ENCODE measurements around the gene CCDC13. TPM values are rescaled to one million over a fixed set of nuclear protein-coding genes. Genes with fewer than 3 reads are reported as not detected.

The CCDC13 gene
- total RNA-seq, 1 donor from 2014 or later: not detected

DNA sequence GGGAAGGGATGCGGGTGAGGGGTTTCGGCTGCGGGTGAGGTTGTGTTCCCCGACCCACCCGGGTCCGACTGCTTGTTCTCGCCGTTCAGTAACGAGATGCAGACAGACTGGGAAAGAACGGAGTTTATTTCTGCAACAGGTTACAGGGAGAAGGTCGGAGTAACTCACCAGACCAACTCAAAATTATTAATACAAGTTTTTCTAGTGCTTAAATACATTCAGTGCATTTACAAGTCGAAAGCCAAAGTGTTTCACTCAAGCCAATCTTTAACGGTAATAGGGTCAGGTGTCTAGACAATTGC lies 31.7 kb upstream of the CCDC13 start:
- Mint-ChIP-seq H3K27me3 (ENCODE audit: low read depth) (peaks cover 34% of the 10 kb centered on the region), H3K4me1 (ENCODE audit: low read depth) (peaks cover 36% of the 10 kb centered on the region), H3K27ac (no peak overlapping the region), H3K9me3 (no peaks in the 10 kb centered on the region), H3K36me3 (ENCODE audit: low read depth) (peaks cover 18% of the 10 kb centered on the region), H3K4me3 (ENCODE audit: low read depth) (peak overlapping the region; percentile 96)
- DNase-seq (ENCODE audit: low spot score): no peak
- intact Hi-C loops (cut with micrococcal nuclease): loop anchor here (1.0 to 5.0 kb wide), 2 partner anchors 31 to 483 kb away; partner anchors contain the start of genes CCDC13 and SNRK

DNA sequence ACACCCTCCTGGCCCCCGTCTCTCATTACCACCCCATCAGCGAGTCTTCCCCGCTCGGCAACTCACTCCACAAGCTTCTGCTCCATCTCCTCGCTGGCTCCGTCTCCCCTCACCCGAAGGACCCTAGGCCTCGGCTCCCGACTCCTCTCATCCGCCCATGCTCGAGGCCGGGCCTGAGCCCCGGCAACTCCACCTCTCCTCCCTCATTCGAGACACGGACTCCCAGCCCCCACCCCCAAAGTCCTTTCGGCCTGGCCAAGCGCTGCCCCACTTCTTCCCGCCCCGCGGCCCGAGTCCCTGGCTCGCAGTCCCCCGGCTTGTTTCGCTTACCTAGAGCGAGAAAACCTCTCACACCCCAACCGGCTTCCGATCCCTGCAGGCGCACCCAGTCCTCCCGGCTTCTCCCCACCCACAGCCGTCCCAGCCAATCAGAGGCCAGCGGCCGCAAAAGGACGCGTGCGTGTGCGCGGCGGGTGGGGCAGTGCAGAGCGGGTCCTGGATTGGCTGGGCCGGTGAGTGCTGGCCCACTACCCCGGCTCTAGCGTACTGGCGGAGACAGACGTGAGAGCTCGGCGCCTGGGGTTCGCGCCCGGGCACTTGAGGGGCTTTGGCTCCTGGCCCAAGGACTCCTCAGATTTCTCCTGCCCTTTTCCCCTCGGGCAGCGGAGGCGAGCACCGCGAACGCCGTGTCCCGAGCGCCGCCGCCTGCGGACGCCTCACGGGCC lies 31.2 kb upstream of the CCDC13 start, which contains the start of gene HIGD1A:
Gene HIGD1A (minus strand): TSS at position 385 of the 725 bp plus-strand sequence. CDS start 10,237 bp downstream, outside the sequence.
- Mint-ChIP-seq H3K27ac (peak within 1 kb of the TSS; percentile 87), H3K9me3 (no peaks in the 10 kb centered on the region), H3K27me3 (ENCODE audit: low read depth) (peaks cover 31% of the 10 kb centered on the region), H3K4me3 (ENCODE audit: low read depth) (peak within 1 kb of the TSS; percentile 96), H3K36me3 (ENCODE audit: low read depth) (peaks cover 24% of the 10 kb centered on the region), H3K4me1 (ENCODE audit: low read depth) (peaks cover 36% of the 10 kb centered on the region)
- intact Hi-C loops (cut with micrococcal nuclease): loop anchor here (1.0 to 5.0 kb wide), 2 partner anchors 31 to 483 kb away; partner anchors contain the start of genes CCDC13 and SNRK
- DNase-seq (ENCODE audit: low spot score): peak; percentile 92

DNA sequence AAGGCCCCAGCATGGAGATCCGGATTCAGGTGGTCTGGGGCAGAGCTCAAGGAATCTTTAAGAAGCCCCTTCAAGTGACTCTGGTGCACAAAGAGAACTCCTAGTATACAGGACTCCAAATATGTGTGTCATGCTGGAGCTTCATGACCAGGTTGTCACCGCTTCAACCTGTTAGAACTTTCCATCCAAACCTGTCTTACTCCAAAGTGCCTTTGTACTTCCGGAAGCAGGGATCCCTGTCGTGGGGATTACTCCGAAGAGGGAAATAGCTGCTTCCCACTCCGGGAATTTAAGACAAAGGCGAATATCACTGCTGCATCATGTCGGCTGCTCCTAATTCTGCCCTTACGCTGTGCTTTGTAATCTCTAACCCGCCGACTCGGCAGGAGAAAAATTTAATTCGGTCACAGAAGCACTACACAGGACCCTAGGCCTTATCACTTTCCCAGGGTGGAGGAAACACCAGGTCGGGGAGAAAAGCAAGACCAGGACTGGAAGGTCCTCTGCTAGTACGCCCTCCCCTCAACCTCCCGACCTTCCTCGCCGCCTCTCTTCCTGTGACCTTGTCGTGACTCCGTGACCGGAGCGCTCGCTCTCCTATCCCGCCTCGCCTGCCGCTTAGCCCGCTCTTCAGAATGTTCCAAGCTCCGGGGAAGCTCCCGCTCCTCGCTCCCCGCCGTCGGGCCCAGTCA lies 30.5 kb upstream of the CCDC13 start:
- H3K4me3 Mint-ChIP-seq (ENCODE audit: low read depth): peak overlapping the region; percentile 96
- peak overlapping the region; percentile 87 for H3K27ac Mint-ChIP-seq
- no peaks in the 10 kb centered on the region for H3K9me3 Mint-ChIP-seq
- peaks cover 36% of the 10 kb centered on the region for H3K4me1 Mint-ChIP-seq (ENCODE audit: low read depth)
- H3K27me3 Mint-ChIP-seq (ENCODE audit: low read depth): peaks cover 27% of the 10 kb centered on the region
- H3K36me3 Mint-ChIP-seq (ENCODE audit: low read depth): peaks cover 24% of the 10 kb centered on the region
- no peak for DNase-seq (ENCODE audit: low spot score)
- intact Hi-C loops (cut with micrococcal nuclease): loop anchor here (1.0 to 5.0 kb wide), 2 partner anchors 30 to 484 kb away; partner anchors contain the start of genes CCDC13 and SNRK

DNA sequence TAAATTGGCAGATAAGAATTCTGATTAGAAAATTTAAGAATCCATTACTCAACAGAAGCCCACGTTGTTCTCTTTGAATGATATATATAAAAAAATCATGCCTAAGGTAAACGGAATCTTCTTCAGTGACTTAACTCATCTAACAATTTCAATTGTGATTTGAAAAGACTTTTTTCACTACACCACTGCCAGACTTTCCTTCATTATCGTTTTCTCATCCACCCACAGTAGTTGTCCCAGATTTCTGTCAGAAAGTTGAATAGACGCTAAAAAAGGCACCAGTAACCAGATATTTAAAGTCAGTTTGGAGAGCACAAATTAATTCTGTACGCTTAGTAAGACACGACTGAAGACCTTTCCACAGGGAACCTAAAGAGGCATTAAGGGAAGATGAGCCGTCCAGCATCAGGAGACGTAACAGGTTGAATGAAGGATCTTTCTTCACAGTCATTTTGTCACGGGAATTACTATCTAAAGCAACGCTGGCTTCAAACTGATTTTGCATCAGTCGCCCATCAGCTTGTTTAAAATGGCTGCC lies 29.9 kb upstream of the CCDC13 start:
- no peak overlapping the region for H3K27ac Mint-ChIP-seq
- DNase-seq (ENCODE audit: low spot score): no peak
- peaks cover 25% of the 10 kb centered on the region for H3K27me3 Mint-ChIP-seq (ENCODE audit: low read depth)
- intact Hi-C loops (cut with micrococcal nuclease): loop anchor here (5.0 kb wide), 1 partner anchor 484 kb away; the partner anchor contains the start of gene SNRK
- H3K4me1 Mint-ChIP-seq (ENCODE audit: low read depth): peaks cover 36% of the 10 kb centered on the region
- H3K4me3 Mint-ChIP-seq (ENCODE audit: low read depth): peak overlapping the region; percentile 96
- no peaks in the 10 kb centered on the region for H3K9me3 Mint-ChIP-seq
- H3K36me3 Mint-ChIP-seq (ENCODE audit: low read depth): peaks cover 24% of the 10 kb centered on the region

DNA sequence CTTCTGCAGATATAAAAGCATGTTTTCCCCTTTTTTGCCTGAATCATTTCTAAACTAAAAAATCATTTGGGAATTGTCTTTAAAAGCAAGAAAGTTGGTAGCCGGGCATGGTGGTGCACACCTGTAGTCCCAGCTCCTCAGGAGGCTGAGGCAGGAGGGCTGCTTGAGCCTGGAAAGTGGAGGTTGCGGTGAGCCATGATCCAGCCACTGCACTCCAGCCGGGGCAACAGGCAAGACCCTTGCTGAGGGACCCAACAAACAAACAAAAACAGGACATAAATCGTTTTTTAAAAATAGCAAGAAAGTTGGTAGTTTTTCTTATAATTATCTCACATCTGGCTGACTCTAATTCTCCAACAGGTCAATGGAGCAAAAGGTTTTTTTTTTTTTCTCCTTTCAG lies 28.7 kb upstream of the CCDC13 start:
- no peak overlapping the region for H3K27ac Mint-ChIP-seq
- peaks cover 24% of the 10 kb centered on the region for H3K36me3 Mint-ChIP-seq (ENCODE audit: low read depth)
- H3K4me3 Mint-ChIP-seq (ENCODE audit: low read depth): no peak overlapping the region
- intact Hi-C loops (cut with micrococcal nuclease): loop anchor here (5.0 kb wide), 1 partner anchor 486 kb away; the partner anchor contains the start of gene SNRK
- peaks cover 15% of the 10 kb centered on the region for H3K27me3 Mint-ChIP-seq (ENCODE audit: low read depth)
- H3K4me1 Mint-ChIP-seq (ENCODE audit: low read depth): peaks cover 36% of the 10 kb centered on the region
- no peaks in the 10 kb centered on the region for H3K9me3 Mint-ChIP-seq
- no peak for DNase-seq (ENCODE audit: low spot score)

DNA sequence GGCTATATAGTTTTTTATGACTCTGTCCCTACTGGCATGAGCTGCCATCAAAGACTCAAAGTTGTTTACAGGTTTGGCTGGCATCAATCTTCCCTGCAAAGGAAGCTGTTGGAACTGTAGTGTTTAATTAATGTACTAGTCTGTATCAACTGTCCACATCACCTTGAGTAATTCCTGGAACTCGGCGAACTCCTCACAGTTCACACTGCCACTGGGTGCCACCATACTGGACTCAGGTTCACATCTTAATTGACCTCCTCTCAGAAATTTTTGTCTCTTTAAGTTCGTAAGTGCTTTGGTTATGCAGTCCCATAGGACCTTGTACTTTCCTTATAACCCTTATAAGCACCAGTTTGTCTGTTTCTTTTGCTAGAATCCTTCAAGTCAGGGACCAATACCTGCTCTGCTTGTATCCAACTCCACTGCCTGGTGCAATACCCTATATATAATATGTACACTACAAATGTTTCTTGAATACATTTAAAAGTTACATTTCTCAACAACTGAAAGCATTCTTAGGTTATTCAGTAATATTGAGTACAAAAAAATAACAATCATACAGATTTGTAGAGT lies 28.1 kb upstream of the CCDC13 start:
- H3K36me3 Mint-ChIP-seq (ENCODE audit: low read depth): peaks cover 28% of the 10 kb centered on the region
- intact Hi-C loops (cut with micrococcal nuclease): loop anchor here (5.0 kb wide), 1 partner anchor 486 kb away; the partner anchor contains the start of gene SNRK
- H3K4me1 Mint-ChIP-seq (ENCODE audit: low read depth): peaks cover 36% of the 10 kb centered on the region
- no peak overlapping the region for H3K27ac Mint-ChIP-seq
- H3K27me3 Mint-ChIP-seq (ENCODE audit: low read depth): peaks cover 10% of the 10 kb centered on the region
- H3K9me3 Mint-ChIP-seq: no peaks in the 10 kb centered on the region
- no peak for DNase-seq (ENCODE audit: low spot score)
- H3K4me3 Mint-ChIP-seq (ENCODE audit: low read depth): no peak overlapping the region

DNA sequence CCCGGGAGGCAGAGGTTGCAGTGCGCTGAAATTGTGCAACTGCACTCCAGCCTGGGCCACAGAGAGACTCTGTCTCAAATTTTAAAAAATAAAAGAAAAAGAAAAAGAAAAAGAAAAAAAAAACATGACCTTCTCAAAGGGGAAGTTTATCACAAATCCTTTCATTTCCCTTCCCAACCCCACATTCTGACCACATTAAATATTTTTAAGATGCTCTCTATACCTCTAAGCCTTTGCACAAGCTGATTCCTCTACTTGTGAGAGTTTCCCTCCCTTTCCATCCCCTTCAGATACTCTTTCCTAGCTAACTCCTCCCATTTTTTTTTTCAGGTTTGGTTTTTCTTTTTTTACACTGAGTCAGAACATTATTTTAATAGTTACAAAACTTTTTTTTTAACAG lies 27.2 kb upstream of the CCDC13 start:
- Mint-ChIP-seq H3K4me3 (ENCODE audit: low read depth) (no peak overlapping the region), H3K36me3 (ENCODE audit: low read depth) (peaks cover 28% of the 10 kb centered on the region), H3K27me3 (ENCODE audit: low read depth) (peaks cover under 1% of the 10 kb centered on the region), H3K9me3 (no peaks in the 10 kb centered on the region), H3K4me1 (ENCODE audit: low read depth) (peaks cover 31% of the 10 kb centered on the region), H3K27ac (no peak overlapping the region)
- DNase-seq (ENCODE audit: low spot score): no peak
- intact Hi-C loops (cut with micrococcal nuclease): loop anchor here (5.0 kb wide), 1 partner anchor 487 kb away; the partner anchor contains the start of gene SNRK

DNA sequence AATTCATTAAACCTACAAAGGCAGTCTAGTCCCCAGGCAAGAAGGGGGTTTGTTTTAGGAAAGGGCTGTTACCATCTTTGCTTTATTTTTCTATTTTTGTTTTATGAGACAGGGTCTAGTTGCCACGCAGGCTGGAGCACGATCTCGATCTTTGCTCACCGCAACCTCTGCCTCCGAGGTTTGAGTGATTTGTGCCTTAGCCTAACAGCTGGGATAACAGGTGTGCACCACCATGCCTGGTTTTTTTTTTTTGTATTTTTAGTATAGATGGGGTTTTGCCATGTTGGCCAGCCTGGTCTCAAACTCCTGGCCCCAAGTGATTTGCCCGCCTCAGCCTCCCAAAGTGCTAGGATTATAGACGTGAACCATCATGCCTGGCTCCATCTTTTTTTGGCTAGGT lies 26.3 kb upstream of the CCDC13 start:
- Mint-ChIP-seq H3K4me3 (ENCODE audit: low read depth) (no peak overlapping the region), H3K9me3 (no peaks in the 10 kb centered on the region), H3K27me3 (ENCODE audit: low read depth) (no peaks in the 10 kb centered on the region), H3K4me1 (ENCODE audit: low read depth) (peaks cover 25% of the 10 kb centered on the region), H3K36me3 (ENCODE audit: low read depth) (peaks cover 31% of the 10 kb centered on the region), H3K27ac (no peak overlapping the region)
- no peak for DNase-seq (ENCODE audit: low spot score)
- intact Hi-C loops (cut with micrococcal nuclease): no loop called here

DNA sequence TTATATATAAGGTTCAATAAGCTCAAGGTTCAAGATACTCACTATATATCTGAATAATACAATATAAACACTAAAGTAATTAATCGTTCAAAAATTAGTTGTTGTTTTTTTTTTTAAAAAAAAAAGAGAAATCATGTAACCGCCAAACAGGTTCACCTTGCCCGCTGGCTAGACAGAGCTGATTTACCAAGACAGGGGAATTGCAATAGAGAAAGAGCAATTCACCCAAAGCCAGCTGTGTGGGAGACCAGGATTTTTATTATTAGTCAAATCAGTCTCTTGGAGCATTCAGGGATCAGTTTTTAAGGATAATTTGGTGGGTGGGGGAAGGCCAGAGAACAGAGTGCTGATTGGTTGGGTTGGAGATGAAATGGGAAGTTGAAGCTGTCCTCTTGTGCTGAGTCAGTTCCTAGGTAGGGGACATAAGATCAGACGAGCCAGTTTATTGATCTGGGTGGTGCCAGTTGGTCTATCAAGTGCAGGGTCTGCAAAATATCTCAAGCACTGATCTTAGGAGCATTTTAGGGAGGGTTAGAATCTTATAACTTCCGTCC lies 23.4 kb upstream of the CCDC13 start:
- intact Hi-C loops (cut with micrococcal nuclease): no loop called here
- Mint-ChIP-seq H3K4me3 (ENCODE audit: low read depth) (no peak overlapping the region), H3K27ac (no peak overlapping the region)

DNA sequence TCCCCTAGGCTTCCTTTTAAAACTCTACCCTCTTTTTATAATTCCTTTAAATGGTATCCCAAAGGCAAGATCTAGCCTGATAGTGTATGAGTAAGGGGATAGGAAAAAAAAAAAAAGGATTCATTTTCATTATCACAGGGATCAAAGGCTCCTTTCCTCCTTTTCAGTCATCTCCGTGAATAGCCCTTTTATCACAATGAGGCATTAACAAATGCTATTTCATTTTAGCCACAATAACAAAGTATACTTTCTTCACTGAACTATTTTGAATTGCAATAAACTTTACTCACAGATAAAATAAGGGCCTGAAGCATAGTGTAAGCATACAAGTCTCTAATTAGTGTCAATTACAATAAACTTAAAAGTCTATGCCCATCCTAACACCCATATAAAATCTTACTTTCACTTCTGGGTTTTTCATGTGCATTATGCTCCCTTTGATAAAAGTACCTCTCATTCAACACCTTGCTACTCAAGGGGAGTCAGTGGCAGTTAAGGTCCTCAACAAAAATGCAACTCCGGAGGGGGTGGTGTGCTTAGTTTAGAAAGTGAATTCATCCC lies 22.6 kb upstream of the CCDC13 start:
- intact Hi-C loops (cut with micrococcal nuclease): no loop called here
- H3K4me3 Mint-ChIP-seq (ENCODE audit: low read depth): no peak overlapping the region
- no peaks in the 10 kb centered on the region for H3K9me3 Mint-ChIP-seq
- H3K4me1 Mint-ChIP-seq (ENCODE audit: low read depth): peaks cover 9% of the 10 kb centered on the region
- H3K36me3 Mint-ChIP-seq (ENCODE audit: low read depth): peaks cover 37% of the 10 kb centered on the region
- H3K27me3 Mint-ChIP-seq (ENCODE audit: low read depth): no peaks in the 10 kb centered on the region
- no peak for DNase-seq (ENCODE audit: low spot score)
- no peak overlapping the region for H3K27ac Mint-ChIP-seq

More for the DNA sequence above, 23.4 kb upstream of the CCDC13 start:
- Mint-ChIP-seq H3K9me3 (no peaks in the 10 kb centered on the region), H3K27me3 (ENCODE audit: low read depth) (no peaks in the 10 kb centered on the region), H3K4me1 (ENCODE audit: low read depth) (peaks cover 11% of the 10 kb centered on the region), H3K36me3 (ENCODE audit: low read depth) (peaks cover 37% of the 10 kb centered on the region)
- DNase-seq (ENCODE audit: low spot score): no peak

DNA sequence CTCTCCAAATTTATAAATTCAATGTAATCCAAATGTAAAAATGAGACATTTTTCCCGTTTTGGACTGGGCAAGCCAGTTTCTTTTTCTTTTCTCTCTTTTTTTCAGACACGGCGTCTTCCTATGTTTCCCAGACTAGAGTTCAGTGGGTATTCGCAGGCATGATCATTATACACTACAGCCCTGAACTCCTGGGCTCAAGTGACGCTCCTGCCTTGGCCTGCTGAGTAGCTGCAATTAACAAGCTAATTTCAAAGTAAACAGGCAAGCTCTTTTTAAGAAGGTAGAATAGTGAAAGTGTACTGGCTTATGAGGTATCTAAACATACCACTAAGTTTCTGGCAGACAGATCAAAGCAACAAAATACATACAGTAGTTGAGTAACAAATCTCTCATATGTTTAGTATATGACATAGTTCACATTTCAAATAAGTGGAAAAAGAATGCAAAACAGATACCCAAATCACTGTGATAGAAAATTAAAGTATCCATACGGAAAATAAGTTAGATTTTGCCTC lies 17.7 kb upstream of the CCDC13 start:
- Mint-ChIP-seq H3K4me1 (ENCODE audit: low read depth) (peaks cover 8% of the 10 kb centered on the region), H3K9me3 (no peaks in the 10 kb centered on the region), H3K27me3 (ENCODE audit: low read depth) (no peaks in the 10 kb centered on the region), H3K4me3 (ENCODE audit: low read depth) (no peak overlapping the region), H3K36me3 (ENCODE audit: low read depth) (peaks cover 42% of the 10 kb centered on the region), H3K27ac (no peak overlapping the region)
- intact Hi-C loops (cut with micrococcal nuclease): no loop called here
- DNase-seq (ENCODE audit: low spot score): no peak

DNA sequence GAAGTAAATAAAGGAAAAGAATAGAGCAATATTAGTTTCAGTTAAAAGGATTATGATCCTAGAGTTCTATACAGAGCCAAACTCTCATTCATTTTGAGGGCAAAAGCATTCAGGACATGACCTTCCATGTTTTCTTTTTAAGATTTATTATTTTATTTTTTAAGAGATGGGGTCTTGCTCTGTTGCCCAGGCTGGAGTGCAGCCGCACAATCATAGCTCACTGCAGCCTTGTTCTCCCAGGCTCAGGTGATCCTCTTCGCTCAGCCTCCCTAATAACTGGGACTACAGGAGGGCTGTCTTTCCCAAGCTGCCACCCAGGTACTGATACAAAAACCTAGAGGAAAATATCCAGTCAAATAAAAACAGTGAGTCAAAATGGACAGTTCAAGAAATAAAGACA lies 13.6 kb upstream of the CCDC13 start:
- intact Hi-C loops (cut with micrococcal nuclease): no loop called here
- Mint-ChIP-seq H3K27me3 (ENCODE audit: low read depth) (no peaks in the 10 kb centered on the region), H3K9me3 (no peaks in the 10 kb centered on the region), H3K4me1 (ENCODE audit: low read depth) (peaks cover 8% of the 10 kb centered on the region), H3K4me3 (ENCODE audit: low read depth) (no peak overlapping the region), H3K36me3 (ENCODE audit: low read depth) (peaks cover 39% of the 10 kb centered on the region), H3K27ac (no peak overlapping the region)
- DNase-seq (ENCODE audit: low spot score): no peak
